Epidermal melanocyte (primary cell): ENCODE results near the gene RPA4.
"Not testable (repeated sequence)": the region's sequence is repeated elsewhere in the genome, so short reads cannot be mapped to it uniquely, and the experiment has no call there.

Experiments
- DNase-seq: peaks from one replicate; pipeline ENCODE4 v3.0.0; 2011; ENCODE audit warnings: low spot score; ENCODE audit not compliant: insufficient read length

RPA4 gene

GRCh38 chrX:96883608-96884007, at the start of gene RPA4:
RPA4 (plus strand) TSS chrX:96883908; CDS start chrX:96884311, 403 bp downstream.
- DNase-seq: no peak

- no peak for DNase-seq
Measured at GRCh38 chrX:96834137-96834536, 49.6 kb upstream of the RPA4 start.

- DNase-seq: no peak
Measured at GRCh38 chrX:96835660-96836289, 47.9 kb upstream of the RPA4 start.

GRCh38 chrX:96837808-96838207, 45.9 kb upstream of the RPA4 start:
- DNase-seq: no peak

GRCh38 chrX:96838537-96838936, 45.2 kb upstream of the RPA4 start:
- DNase-seq: no peak

- no peak for DNase-seq
Measured at GRCh38 chrX:96841325-96841724, 42.4 kb upstream of the RPA4 start.

GRCh38 chrX:96841866-96842265, 41.8 kb upstream of the RPA4 start:
- DNase-seq: not testable (repeated sequence)

GRCh38 chrX:96843566-96843965, 40.1 kb upstream of the RPA4 start:
- DNase-seq: no peak

- DNase-seq: no peak
Measured at GRCh38 chrX:96846841-96847240, 36.9 kb upstream of the RPA4 start.

GRCh38 chrX:96859422-96859821, 24.3 kb upstream of the RPA4 start:
- not testable (repeated sequence) for DNase-seq

- DNase-seq: no peak
Measured at GRCh38 chrX:96861218-96861617, 22.5 kb upstream of the RPA4 start.

- DNase-seq: no peak
Measured at GRCh38 chrX:96861661-96862060, 22.0 kb upstream of the RPA4 start.

- no peak for DNase-seq
Measured at GRCh38 chrX:96884027-96884426, 319 bp downstream of the RPA4 start.

GRCh38 chrX:96889726-96890125, 6.0 kb downstream of the RPA4 start:
- no peak for DNase-seq

GRCh38 chrX:96906741-96907140, 23.0 kb downstream of the RPA4 start:
- no peak for DNase-seq

- no peak for DNase-seq
Measured at GRCh38 chrX:96907516-96908272, 24.0 kb downstream of the RPA4 start.

- DNase-seq: no peak
Measured at GRCh38 chrX:96909291-96909690, 25.6 kb downstream of the RPA4 start.

GRCh38 chrX:96918864-96919263, 35.2 kb downstream of the RPA4 start:
- DNase-seq: no peak

- no peak for DNase-seq
Measured at GRCh38 chrX:96919672-96920071, 36.0 kb downstream of the RPA4 start.

GRCh38 chrX:96924581-96924980, 40.9 kb downstream of the RPA4 start:
- no peak for DNase-seq

GRCh38 chrX:96929036-96929435, 45.3 kb downstream of the RPA4 start:
- DNase-seq: no peak
